ENCODE measurements around the gene RNASE9.

The RNASE9 gene

DNA sequence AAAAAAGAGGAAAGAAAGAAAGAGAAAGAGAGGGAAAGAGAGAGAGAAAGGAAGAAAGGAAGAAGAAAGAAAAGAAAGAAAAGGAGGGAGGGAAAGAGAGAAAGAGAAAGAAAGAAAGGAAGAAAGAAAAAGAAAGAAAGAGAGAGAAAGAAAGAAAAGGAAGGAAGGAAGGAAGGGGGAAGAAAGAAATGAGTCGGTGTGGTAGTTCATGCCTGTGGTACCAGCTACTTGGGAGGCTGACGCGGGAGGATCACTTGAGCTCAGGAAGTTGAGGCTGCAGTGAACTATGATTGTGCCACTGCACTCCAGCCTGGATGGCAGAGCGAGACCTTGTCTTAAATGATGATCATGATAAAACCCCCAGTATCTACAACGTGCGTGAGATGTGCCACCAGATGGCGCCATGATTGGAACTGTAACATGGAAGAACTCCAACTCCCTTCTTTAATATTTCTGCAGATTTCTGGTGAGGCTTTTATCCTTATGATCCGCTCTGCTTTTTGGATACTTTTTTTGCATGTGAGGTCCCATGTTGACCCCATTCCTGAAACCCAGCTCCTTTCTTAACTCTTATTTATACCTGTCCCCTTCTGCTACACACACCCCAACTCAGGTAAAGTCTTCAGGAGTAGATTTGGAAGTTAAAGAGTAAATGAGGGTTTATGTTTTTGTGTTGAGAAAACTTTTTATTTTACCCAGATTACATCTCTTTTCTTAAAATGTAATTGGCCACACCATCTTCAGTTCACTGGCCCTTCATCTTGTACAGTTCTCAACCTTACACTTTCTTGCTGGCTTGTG lies 29.9 kb downstream of the RNASE9 start:
- ChIA-PET CTCF (interaction anchor here (0.6 to 3.0 kb wide), 29 partner anchors 8 to 826 kb away, joined by 3 to 18 read pairs (median 3); no protein-coding TSS in a partner anchor), POLR2A (interaction anchor here (0.6 kb wide), 1 partner anchor 188 kb away, joined by 4 read pairs; the partner anchor contains the start of gene PARP2)
- TF ChIP-seq ZNF311 (tag by site-specific recombination; IDR thresholded peaks at IDR 0.05; ENCODE audit: borderline replicate concordance): no peak
- peak; percentile 83 for TF ChIP-seq PRDM1 (tag by site-specific recombination; IDR thresholded peaks at IDR 0.05)
- TF ChIP-seq ZNF121 (tag by site-specific recombination; IDR thresholded peaks at IDR 0.05): no peak
- TF ChIP-seq, protein P1, sequence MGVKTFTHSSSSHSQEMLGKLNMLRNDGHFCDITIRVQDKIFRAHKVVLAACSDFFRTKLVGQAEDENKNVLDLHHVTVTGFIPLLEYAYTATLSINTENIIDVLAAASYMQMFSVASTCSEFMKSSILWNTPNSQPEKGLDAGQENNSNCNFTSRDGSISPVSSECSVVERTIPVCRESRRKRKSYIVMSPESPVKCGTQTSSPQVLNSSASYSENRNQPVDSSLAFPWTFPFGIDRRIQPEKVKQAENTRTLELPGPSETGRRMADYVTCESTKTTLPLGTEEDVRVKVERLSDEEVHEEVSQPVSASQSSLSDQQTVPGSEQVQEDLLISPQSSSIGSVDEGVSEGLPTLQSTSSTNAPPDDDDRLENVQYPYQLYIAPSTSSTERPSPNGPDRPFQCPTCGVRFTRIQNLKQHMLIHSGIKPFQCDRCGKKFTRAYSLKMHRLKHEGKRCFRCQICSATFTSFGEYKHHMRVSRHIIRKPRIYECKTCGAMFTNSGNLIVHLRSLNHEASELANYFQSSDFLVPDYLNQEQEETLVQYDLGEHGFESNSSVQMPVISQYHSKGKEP (tag by site-specific recombination; IDR thresholded peaks at IDR 0.05): no peak
- peak; percentile 41 for TF ChIP-seq ZNF654 (tag by site-specific recombination; IDR thresholded peaks at IDR 0.05; ENCODE audit: low read depth)
- TF ChIP-seq, protein P2, sequence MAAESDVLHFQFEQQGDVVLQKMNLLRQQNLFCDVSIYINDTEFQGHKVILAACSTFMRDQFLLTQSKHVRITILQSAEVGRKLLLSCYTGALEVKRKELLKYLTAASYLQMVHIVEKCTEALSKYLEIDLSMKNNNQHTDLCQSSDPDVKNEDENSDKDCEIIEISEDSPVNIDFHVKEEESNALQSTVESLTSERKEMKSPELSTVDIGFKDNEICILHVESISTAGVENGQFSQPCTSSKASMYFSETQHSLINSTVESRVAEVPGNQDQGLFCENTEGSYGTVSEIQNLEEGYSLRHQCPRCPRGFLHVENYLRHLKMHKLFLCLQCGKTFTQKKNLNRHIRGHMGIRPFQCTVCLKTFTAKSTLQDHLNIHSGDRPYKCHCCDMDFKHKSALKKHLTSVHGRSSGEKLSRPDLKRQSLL (tag by site-specific recombination; IDR thresholded peaks at IDR 0.05): peak; percentile 43; the same call in 1 of the 2 replicates
- peak; percentile 65; the same call in 1 of the 2 replicates for TF ChIP-seq ZNF600 (tag by site-specific recombination; IDR thresholded peaks at IDR 0.05)
- no peak for TF ChIP-seq ZSCAN30 (tag by site-specific recombination; IDR thresholded peaks at IDR 0.05)
- peak; percentile 93 for TF ChIP-seq ZNF366 (tag by site-specific recombination; conservative IDR thresholded peaks at IDR 0.05)
- no peak for TF ChIP-seq ZFP41 (tag by site-specific recombination; IDR thresholded peaks at IDR 0.05; ENCODE audit: borderline replicate concordance)
- no peak for TF ChIP-seq BCL11A (tag by site-specific recombination; IDR thresholded peaks at IDR 0.05; ENCODE audit: low read depth)
- peak; percentile 14; the same call in 1 of the 2 replicates for TF ChIP-seq ZNF76 (tag by site-specific recombination; IDR thresholded peaks at IDR 0.05; ENCODE audit: borderline replicate concordance, low read depth)
- 0 out of 2 replicates have a peak, but pooled peaks have one; percentile 15 for TF ChIP-seq ZXDB (tag by site-specific recombination; IDR thresholded peaks at IDR 0.05)
- no peak for TF ChIP-seq ZNF777 (tag by site-specific recombination; IDR thresholded peaks at IDR 0.05; ENCODE audit: borderline replicate concordance)
- TF ChIP-seq ZBTB10 (tag by site-specific recombination; IDR thresholded peaks at IDR 0.05): 0 out of 2 replicates have a peak, but pooled peaks have one; percentile 37
- TF ChIP-seq ZNF660 (tag by site-specific recombination; IDR thresholded peaks at IDR 0.05): peak; percentile 29; the same call in 1 of the 2 replicates
- no peak for TF ChIP-seq ZNF530 (tag by site-specific recombination; IDR thresholded peaks at IDR 0.05; ENCODE audit: low read depth)
- TF ChIP-seq ZNF548 (tag by site-specific recombination; IDR thresholded peaks at IDR 0.05): no peak
- peak; percentile 97 for TF ChIP-seq ZBTB17 (tag by site-specific recombination; IDR thresholded peaks at IDR 0.05)
- TF ChIP-seq ZNF148 (tag by site-specific recombination; IDR thresholded peaks at IDR 0.05; ENCODE audit: borderline replicate concordance): no peak
- no peak for TF ChIP-seq ZNF202 (tag by site-specific recombination; IDR thresholded peaks at IDR 0.05; ENCODE audit: borderline replicate concordance)
- TF ChIP-seq ZBTB8A (tag by site-specific recombination; IDR thresholded peaks at IDR 0.05): no peak
- TF ChIP-seq KLF9 (tag by site-specific recombination; IDR thresholded peaks at IDR 0.05; ENCODE audit: low read depth): no peak
- TF ChIP-seq WT1 (tag by site-specific recombination; IDR thresholded peaks at IDR 0.05): no peak
- TF ChIP-seq, protein P3, sequence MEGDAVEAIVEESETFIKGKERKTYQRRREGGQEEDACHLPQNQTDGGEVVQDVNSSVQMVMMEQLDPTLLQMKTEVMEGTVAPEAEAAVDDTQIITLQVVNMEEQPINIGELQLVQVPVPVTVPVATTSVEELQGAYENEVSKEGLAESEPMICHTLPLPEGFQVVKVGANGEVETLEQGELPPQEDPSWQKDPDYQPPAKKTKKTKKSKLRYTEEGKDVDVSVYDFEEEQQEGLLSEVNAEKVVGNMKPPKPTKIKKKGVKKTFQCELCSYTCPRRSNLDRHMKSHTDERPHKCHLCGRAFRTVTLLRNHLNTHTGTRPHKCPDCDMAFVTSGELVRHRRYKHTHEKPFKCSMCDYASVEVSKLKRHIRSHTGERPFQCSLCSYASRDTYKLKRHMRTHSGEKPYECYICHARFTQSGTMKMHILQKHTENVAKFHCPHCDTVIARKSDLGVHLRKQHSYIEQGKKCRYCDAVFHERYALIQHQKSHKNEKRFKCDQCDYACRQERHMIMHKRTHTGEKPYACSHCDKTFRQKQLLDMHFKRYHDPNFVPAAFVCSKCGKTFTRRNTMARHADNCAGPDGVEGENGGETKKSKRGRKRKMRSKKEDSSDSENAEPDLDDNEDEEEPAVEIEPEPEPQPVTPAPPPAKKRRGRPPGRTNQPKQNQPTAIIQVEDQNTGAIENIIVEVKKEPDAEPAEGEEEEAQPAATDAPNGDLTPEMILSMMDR (tag by site-specific recombination; IDR thresholded peaks at IDR 0.05): peak; percentile 55
- H3K9me3 ChIP-seq (ENCODE audit: control insufficient read depth, insufficient read depth, low read depth, low read length): no peaks in the 10 kb centered on the region
- no peaks in the 10 kb centered on the region for H3K36me3 ChIP-seq (ENCODE audit: control insufficient read depth in 2 of 2, insufficient read depth in 1 of 2, low read length in 2 of 2)
- H3K4me3 ChIP-seq (ENCODE audit: low read depth, low read length): no peak overlapping the region
- H3K4me1 ChIP-seq (ENCODE audit: control insufficient read depth, insufficient read depth, low read length): no peaks in the 10 kb centered on the region
- H3K27ac ChIP-seq (ENCODE audit: extremely low read depth, low read depth, low read length): no peak overlapping the region

All from HEK293 (cell line).